SU-DHL-6 (cell line): ENCODE data around the gene COX4I1.

Experiments
- H2AFZ ChIP-seq: fragments of 200-600 bp; sonication (generic); 2 replicates; pipeline ENCODE4 v1.6.1; 2014; ENCODE audit warnings: low read depth, mild to moderate bottlenecking, moderate library complexity, mixed read lengths, antibody characterized with exemption, low read length; ENCODE audit not compliant: severe bottlenecking
- H3F3A ChIP-seq: fragments of 200-600 bp; shearing (Covaris generic); 2 replicates; pipeline ENCODE4 v1.6.0; 2016; ENCODE audit warnings: antibody characterized with exemption, mild to moderate bottlenecking; ENCODE audit not compliant: insufficient read depth
- H3K27ac ChIP-seq: fragments of 200-600 bp; sonication (generic); 2 replicates; pipeline ENCODE4 v1.5.1; 2016; ENCODE audit warnings: low read depth, mild to moderate bottlenecking, low read length, moderate library complexity, mixed read lengths
- H3K27me3 ChIP-seq: fragments of 200-600 bp; sonication (generic), shearing (Covaris generic); 2 replicates; pipeline ENCODE4 v1.6.0; 2014; ENCODE audit warnings: mild to moderate bottlenecking, low read length
- H3K36me3 ChIP-seq: fragments of 200-600 bp; sonication (generic); 2 replicates; pipeline ENCODE4 v1.6.1; 2014; ENCODE audit warnings: mild to moderate bottlenecking, low read length, mixed read lengths
- H3K4me2 ChIP-seq: fragments of 300-600, 200-600 bp; shearing (Covaris generic), sonication (generic); 2 replicates; pipeline ENCODE4 v1.6.0; 2014; ENCODE audit warnings: low read length, low read depth, mild to moderate bottlenecking; ENCODE audit not compliant: poor library complexity, severe bottlenecking
- H3K4me3 ChIP-seq: fragments of 200-600 bp; sonication (generic); 2 replicates; pipeline ENCODE4 v1.5.1; 2014; ENCODE audit warnings: antibody characterized with exemption, low read length, mild to moderate bottlenecking, mixed read lengths; ENCODE audit not compliant: insufficient read depth, poor library complexity, severe bottlenecking
- H3K79me2 ChIP-seq: fragments of 200-600 bp; sonication (generic); 2 replicates; pipeline ENCODE4 v1.6.1; 2014; ENCODE audit warnings: mild to moderate bottlenecking, low read length, moderate library complexity; ENCODE audit not compliant: insufficient read depth
- H3K9ac ChIP-seq: fragments of 200-600 bp; sonication (generic); 2 replicates; pipeline ENCODE4 v1.7.0; 2014; ENCODE audit warnings: mild to moderate bottlenecking, low read length
- H3K9me2 ChIP-seq: fragments of 200-600 bp; sonication (generic); replicated peaks from 2 replicates; pipeline ENCODE4 v1.6.1; 2014; ENCODE audit warnings: low read length; ENCODE audit not compliant: insufficient read depth
- H3K9me3 ChIP-seq: fragments of 200-600 bp; sonication (generic); 2 replicates; pipeline ENCODE4 v1.6.1; 2014; ENCODE audit warnings: low read length, mixed read lengths; ENCODE audit not compliant: insufficient read depth
- H4K20me1 ChIP-seq: fragments of 200-600 bp; sonication (generic); 2 replicates; pipeline ENCODE4 v1.6.1; 2014; ENCODE audit warnings: low read depth, mild to moderate bottlenecking, antibody characterized with exemption, low read length, moderate library complexity, mixed read lengths
- EZH2phosphoT487 ChIP-seq: fragments of 200-600 bp; sonication (generic), shearing (Covaris generic); conservative IDR thresholded peaks from 2 replicates; pipeline ENCODE4 v1.6.1; 2018; ENCODE audit warnings: mild to moderate bottlenecking, antibody characterized with exemption, low read length, moderate library complexity, mixed read lengths
- TF ChIP-seq, protein P1 (sequence below): fragments of 200-600 bp; sonication (generic); IDR thresholded peaks from one replicate; pipeline ENCODE4 v1.5.1; 2017; ENCODE audit warnings: antibody characterized with exemption, mild to moderate bottlenecking, low read length, moderate library complexity; ENCODE audit not compliant: insufficient read depth, poor library complexity, severe bottlenecking

The COX4I1 gene

DNA sequence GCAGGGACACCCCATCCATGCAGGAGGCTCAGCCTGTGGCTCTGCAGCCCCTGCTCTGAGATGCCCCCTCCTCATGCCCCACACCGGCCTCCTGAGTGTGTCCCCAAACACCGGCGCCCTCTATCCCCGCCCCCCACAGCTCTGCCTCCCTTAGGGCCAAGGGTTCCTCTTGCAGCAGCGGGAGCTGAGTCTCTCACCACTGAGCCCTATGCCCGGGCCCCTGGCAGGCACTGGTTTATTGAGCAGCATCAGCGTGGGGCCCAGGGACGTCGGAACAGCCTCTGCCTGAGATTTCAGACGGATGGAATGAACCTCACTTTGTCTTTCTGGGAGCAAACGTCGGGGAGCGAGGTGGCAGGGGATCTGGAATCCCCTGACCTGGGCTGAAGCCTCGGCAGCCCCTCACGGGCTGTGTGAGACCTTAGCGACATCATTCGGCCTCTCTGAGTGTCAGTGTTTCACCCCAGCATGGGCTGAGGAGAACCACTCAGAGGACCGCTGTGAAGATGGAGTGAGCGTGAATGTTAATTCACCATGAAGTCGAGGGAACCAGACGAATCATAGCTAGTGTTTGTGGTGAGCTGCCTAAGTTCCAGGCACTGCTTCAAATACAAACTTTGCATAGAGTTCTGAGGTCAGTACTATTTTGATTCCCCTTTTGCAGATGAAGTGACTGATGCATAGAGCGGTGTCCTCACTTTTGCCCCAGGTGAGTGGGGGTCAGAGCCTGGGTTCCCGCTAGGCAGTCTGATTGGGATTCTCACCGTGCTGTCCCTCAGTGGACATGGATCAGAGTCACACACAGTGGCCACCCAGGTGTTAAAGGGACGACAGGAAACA is 43.3 kb upstream of the COX4I1 start:
- Histone ChIP-seq H3F3A (peaks cover 9% of the 10 kb centered on the region; the same call in 1 of the 2 replicates), H4K20me1 (no peaks in the 10 kb centered on the region), H3K4me2 (peak overlapping the region; percentile 34), H3K36me3 (no peaks in the 10 kb centered on the region), H3K9ac (no peak overlapping the region), H3K9me3 (no peaks in the 10 kb centered on the region), H3K27ac (no peak overlapping the region), H3K4me3 (no peak overlapping the region), H2AFZ (no peak overlapping the region), H3K79me2 (no peaks in the 10 kb centered on the region), H3K27me3 (no peaks in the 10 kb centered on the region), H3K9me2 (no peaks in the 10 kb centered on the region)
- TF ChIP-seq, protein P1, sequence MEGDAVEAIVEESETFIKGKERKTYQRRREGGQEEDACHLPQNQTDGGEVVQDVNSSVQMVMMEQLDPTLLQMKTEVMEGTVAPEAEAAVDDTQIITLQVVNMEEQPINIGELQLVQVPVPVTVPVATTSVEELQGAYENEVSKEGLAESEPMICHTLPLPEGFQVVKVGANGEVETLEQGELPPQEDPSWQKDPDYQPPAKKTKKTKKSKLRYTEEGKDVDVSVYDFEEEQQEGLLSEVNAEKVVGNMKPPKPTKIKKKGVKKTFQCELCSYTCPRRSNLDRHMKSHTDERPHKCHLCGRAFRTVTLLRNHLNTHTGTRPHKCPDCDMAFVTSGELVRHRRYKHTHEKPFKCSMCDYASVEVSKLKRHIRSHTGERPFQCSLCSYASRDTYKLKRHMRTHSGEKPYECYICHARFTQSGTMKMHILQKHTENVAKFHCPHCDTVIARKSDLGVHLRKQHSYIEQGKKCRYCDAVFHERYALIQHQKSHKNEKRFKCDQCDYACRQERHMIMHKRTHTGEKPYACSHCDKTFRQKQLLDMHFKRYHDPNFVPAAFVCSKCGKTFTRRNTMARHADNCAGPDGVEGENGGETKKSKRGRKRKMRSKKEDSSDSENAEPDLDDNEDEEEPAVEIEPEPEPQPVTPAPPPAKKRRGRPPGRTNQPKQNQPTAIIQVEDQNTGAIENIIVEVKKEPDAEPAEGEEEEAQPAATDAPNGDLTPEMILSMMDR: no peak
- TF ChIP-seq EZH2phosphoT487: 0 out of 2 replicates have a peak, but pooled peaks have one; percentile 14

DNA sequence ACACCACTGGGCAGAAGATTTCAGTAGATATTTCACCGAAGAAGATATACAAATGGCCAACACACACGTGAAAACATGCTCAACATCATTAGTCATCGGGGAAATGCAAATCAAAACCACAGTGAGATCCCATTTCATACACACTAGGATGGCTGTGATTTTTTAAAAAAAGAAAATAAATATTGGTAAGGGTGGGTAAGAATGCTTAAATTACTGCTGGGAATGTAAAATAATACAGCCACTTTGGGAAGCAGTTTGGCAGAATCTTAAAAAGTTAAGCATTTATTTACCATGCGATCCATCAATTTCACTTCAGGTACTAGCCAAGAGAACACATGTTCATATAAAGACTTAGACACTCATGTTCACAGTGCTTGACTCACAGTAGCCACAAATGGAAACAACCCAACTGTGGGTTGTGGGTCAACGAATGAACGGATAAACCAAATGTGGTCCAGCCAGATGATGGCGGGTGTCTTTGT is 42.1 kb upstream of the COX4I1 start:
- Histone ChIP-seq H4K20me1 (no peaks in the 10 kb centered on the region), H3K36me3 (no peaks in the 10 kb centered on the region), H3K9me2 (no peaks in the 10 kb centered on the region), H3K4me2 (peak overlapping the region; percentile 34), H3K9me3 (no peaks in the 10 kb centered on the region), H3K4me3 (no peak overlapping the region), H2AFZ (no peak overlapping the region), H3K27me3 (no peaks in the 10 kb centered on the region), H3K79me2 (no peaks in the 10 kb centered on the region), H3K27ac (no peak overlapping the region; the same call in 1 of the 2 replicates), H3K9ac (no peak overlapping the region), H3F3A (peaks cover 9% of the 10 kb centered on the region; the same call in 1 of the 2 replicates)
- TF ChIP-seq, protein P1: no peak

DNA sequence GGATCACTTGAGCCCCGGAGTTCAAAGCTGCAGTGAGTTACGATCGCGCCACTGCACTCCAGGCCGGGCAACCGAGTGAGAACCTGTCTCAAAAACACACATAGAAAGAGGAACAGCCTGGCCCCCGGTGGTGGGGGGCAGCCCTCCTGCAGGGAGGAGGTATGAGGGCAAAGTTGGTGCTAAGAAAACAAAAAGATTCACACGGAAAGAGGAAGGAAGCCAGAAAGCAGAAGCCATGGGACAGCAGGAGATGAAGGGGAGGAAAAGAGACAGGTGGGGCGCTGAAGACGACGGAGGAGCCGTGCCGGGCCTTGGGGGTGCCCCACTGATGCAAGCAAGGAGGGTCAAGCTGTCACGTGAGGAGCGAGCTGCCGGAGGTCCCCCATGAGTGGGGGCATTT is 40.4 kb upstream of the COX4I1 start:
- H3K36me3 ChIP-seq: no peaks in the 10 kb centered on the region
- no peak overlapping the region for H2AFZ ChIP-seq
- no peak overlapping the region for H3K4me2 ChIP-seq
- H3K27me3 ChIP-seq: no peaks in the 10 kb centered on the region
- H3K9ac ChIP-seq: no peak overlapping the region
- H3K9me2 ChIP-seq: no peaks in the 10 kb centered on the region
- no peak for TF ChIP-seq EZH2phosphoT487
- TF ChIP-seq, protein P1: no peak
- H3K4me3 ChIP-seq: no peak overlapping the region
- peaks cover 9% of the 10 kb centered on the region; the same call in 1 of the 2 replicates for H3F3A ChIP-seq
- no peaks in the 10 kb centered on the region for H3K79me2 ChIP-seq
- no peaks in the 10 kb centered on the region for H4K20me1 ChIP-seq
- H3K27ac ChIP-seq: no peak overlapping the region
- no peaks in the 10 kb centered on the region for H3K9me3 ChIP-seq
